ENCODE results near the gene LYST. TPM values are rescaled to one million over a fixed set of nuclear protein-coding genes. Genes with fewer than 3 reads are reported as not detected.
A peak's percentile ranks its signal among the peaks of the same experiment; 100 is the strongest.

Gene LYST
- total and polyA plus RNA-seq, 2 of the 4 experiments (the other 2 are of a cell fraction) = 2.2 to 7.2 TPM

GRCh38 chr1:235720544-235720943, 146.2 kb downstream of the LYST start:
- Histone ChIP-seq H3K9ac (ENCODE audit: low read depth, low read length) (no peak overlapping the region), H3K56ac (ENCODE audit: extremely low read depth, insufficient read depth, low read length) (no peak overlapping the region), H3K4me1 (ENCODE audit: control insufficient read depth, insufficient read depth, low read length) (no peaks in the 10 kb centered on the region), H3K79me1 (ENCODE audit: low read depth in 1 of 2, low read length in 2 of 2) (no peaks in the 10 kb centered on the region), H2BK15ac (ENCODE audit: low read depth, low read length) (no peak overlapping the region), H3K23ac (ENCODE audit: low read depth, low read length) (no peak overlapping the region), H2AFZ (replicated peaks; ENCODE audit: low read length, poor library complexity) (no peak overlapping the region), H3K4me3 (ENCODE audit: insufficient read depth, low read depth, low read length) (no peak overlapping the region), H3K18ac (ENCODE audit: low read depth, low read length) (no peak overlapping the region), H2BK5ac (ENCODE audit: low read depth, low read length, poor library complexity, severe bottlenecking) (no peak overlapping the region), H3K27me3 (ENCODE audit: control insufficient read depth, insufficient read depth, low read length) (no peaks in the 10 kb centered on the region), H2BK20ac (ENCODE audit: low read depth, low read length) (no peak overlapping the region), H4K8ac (ENCODE audit: low read depth in 2 of 2, low read length in 2 of 2) (no peak overlapping the region), H2BK120ac (ENCODE audit: low read depth, low read length) (no peak overlapping the region), H3K4me2 (ENCODE audit: low read depth, low read length) (no peak overlapping the region), H4K20me1 (ENCODE audit: insufficient read depth, low read length) (no peaks in the 10 kb centered on the region), H3K14ac (replicated peaks; ENCODE audit: low read depth, low read length) (no peak overlapping the region), H4K5ac (ENCODE audit: low read depth, low read length) (no peak overlapping the region), H3K9me1 (ENCODE audit: insufficient read depth, low read length) (no peaks in the 10 kb centered on the region; the same call in 1 of the 2 replicates), H3K9me3 (ENCODE audit: control insufficient read depth, insufficient read depth, low read length) (no peaks in the 10 kb centered on the region), H4K91ac (ENCODE audit: insufficient read depth, low read depth, low read length) (no peak overlapping the region), H2AK9ac (replicated peaks; ENCODE audit: low read depth, low read length, poor library complexity) (no peak overlapping the region), H3K27ac (ENCODE audit: insufficient read depth, low read length) (no peak overlapping the region), H3K36me3 (ENCODE audit: control insufficient read depth, insufficient read depth, low read length) (0 out of 2 replicates have a peak, but pooled peaks cover 3% of the 10 kb centered on the region), H2AK5ac (ENCODE audit: low read depth, low read length) (no peak overlapping the region), H3K4ac (ENCODE audit: low read depth, low read length) (no peak overlapping the region)
- WGBS, 2 experiments (ENCODE audit: extremely low coverage in 2 of 2, insufficient read length in 1 of 2) = no CpG with 5 or more reads among the region's 4 CpGs
- ChIA-PET POLR2A (ENCODE audit: unreplicated experiment) (no interaction called here), CTCF (no interaction called here)
- intact Hi-C loops (cut with micrococcal nuclease) = no loop called here
- in situ Hi-C loops (cut with MboI; ENCODE audit: low sequenced_read_pairs) = no loop called here
- TF ChIP-seq SMC3 (IDR thresholded peaks at IDR 0.05; ENCODE audit: low read depth, low read length) (no peak), CTCF (conservative IDR thresholded peaks at IDR 0.05; ENCODE audit: low read depth, low read length) (no peak), BHLHE40 (IDR thresholded peaks at IDR 0.05; ENCODE audit: low read depth, low read length) (no peak)
- BruUV-seq (replicated peaks) = no TSS peak
- DNase-seq (peak; percentile 67), ATAC-seq (ENCODE audit: low read depth) (0 out of 2 replicates have a peak, but pooled peaks have one; percentile 24)
- dilution Hi-C loops (cut with HindIII; ENCODE audit: low sequenced_read_pairs, unreplicated experiment) = no loop called here

Measured in IMR-90 (cell line).